ENCODE data around the gene PSMD10.

Gene PSMD10, protein sequence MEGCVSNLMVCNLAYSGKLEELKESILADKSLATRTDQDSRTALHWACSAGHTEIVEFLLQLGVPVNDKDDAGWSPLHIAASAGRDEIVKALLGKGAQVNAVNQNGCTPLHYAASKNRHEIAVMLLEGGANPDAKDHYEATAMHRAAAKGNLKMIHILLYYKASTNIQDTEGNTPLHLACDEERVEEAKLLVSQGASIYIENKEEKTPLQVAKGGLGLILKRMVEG

DNA sequence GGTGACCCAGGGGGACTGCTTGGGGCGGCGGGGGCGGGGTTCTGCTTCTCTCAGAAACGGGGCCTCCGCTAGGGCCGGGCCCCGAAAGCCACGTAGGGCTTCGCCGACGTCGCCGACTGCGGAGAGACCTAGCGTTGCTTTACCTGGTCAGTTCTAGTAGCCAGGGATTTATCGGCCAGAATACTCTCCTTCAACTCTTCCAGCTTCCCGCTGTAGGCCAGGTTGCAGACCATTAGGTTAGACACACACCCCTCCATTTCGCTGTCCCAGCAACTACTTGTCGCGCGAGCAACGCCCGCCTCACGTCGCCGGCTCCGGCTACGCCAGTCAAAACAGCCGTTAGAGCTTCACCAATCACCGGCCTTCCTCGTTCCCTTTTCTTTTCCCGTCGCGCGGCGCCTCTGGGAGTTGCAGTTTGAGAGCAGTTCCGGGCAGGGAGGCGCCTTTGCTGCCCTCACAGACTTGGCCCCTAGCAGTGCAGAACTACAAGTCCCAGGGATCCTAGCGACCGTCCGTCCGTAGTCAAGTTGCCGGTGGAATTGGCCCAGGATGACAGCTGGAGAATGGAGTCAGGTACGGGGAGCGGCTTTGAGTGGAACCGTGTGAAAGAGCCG, at the start of gene PSMD10, which contains the start of gene ATG4A:
Gene PSMD10 (minus strand): TSS at position 279 of the 614 bp plus-strand sequence. CDS start 22 bp downstream, at position 257.
Gene ATG4A (plus strand): TSS at position 515 of the 614 bp plus-strand sequence. CDS start 49 bp downstream, at position 564.
- DNase-seq = peak; percentile 87

- peak; percentile 0 for DNase-seq
Observed at GRCh38 chrX:108138814-108139702, 47.7 kb upstream of the PSMD10 start.

DNA sequence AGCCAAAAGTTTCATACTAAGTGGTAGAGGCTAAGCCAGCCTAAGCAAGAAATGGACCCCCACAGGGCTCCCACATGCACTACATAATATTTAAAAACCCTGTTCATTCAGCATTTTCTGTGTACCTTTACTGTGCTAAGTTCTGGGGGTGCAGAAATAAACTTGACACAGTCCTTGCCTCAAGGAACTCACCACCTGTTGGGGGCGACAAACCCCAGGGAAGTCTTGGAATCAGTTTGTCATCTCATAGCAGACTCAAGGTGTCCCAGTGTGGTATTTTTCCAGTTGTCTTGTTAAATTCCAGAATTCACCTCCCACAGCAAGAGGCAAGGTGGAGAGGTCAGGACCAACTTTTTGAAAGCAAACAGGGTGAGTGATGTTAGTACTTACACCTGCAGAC, 43.4 kb upstream of the PSMD10 start:
- DNase-seq = no peak

GRCh38 chrX:108132876-108133275, 41.5 kb upstream of the PSMD10 start:
- DNase-seq = no peak

GRCh38 chrX:108132034-108132433, 40.7 kb upstream of the PSMD10 start:
- DNase-seq = no peak

- DNase-seq = no peak
Observed at GRCh38 chrX:108131471-108131870, 40.1 kb upstream of the PSMD10 start.

- no peak for DNase-seq
Observed at GRCh38 chrX:108130889-108131288, 39.5 kb upstream of the PSMD10 start.

- DNase-seq = no peak
Observed at GRCh38 chrX:108127152-108127551, 35.8 kb upstream of the PSMD10 start.

GRCh38 chrX:108126661-108127060, 35.3 kb upstream of the PSMD10 start:
- no peak for DNase-seq

DNA sequence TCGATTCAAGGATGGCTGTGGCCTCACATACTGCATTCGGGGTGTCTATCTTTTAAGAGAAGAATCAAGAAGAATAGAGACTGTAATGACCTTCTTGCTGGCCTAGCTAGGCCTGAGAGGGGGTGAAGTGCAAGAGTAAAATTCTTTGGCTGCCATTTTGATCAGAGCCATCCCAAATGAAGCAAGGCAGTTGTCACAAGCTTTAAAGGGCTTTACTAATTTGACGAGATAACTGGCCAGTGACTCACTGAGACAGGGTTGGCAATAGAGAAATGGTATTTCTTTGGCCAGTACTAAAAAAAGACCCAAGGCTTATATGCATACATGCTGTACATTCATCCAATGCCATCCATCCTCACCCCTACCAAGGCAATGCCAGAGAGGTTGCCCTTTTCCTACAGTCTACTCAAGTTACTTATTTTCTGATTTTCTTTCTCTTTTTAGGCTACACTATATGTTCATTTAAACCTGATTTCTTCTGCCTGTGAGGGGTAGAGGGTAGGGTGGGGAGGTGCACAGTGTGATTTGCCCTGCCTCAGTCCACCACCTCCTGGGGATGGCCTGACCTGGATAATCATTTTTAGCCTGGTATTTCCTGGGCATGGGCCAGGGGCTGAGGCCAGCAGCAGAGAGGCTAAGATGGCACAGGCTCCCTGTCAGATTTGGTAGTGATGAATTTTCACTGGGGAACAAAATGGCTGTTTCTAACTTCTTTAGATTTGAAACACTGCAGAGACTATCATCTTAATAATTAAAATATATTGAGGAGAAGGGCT, 32.4 kb upstream of the PSMD10 start:
- no peak for DNase-seq

DNA sequence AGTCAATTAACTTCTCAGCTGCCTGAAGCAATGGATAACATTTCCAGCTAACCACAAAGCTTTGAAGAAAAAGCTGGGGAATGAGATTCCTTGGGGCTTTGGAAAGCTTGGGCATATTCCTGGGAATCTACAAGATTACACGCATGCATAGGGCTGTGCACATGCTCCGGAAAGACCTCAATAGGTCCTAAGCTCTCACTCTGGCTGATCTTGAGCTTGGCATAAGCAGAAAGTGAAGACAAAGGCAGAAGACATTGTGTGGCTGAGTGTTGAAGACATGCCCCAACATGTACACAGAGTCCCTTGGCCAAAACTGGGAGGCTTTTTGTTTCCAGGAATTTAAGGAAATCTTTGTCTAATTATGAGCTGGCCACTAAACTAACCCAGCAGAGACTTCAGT, 31.4 kb upstream of the PSMD10 start:
- no peak for DNase-seq

DNA sequence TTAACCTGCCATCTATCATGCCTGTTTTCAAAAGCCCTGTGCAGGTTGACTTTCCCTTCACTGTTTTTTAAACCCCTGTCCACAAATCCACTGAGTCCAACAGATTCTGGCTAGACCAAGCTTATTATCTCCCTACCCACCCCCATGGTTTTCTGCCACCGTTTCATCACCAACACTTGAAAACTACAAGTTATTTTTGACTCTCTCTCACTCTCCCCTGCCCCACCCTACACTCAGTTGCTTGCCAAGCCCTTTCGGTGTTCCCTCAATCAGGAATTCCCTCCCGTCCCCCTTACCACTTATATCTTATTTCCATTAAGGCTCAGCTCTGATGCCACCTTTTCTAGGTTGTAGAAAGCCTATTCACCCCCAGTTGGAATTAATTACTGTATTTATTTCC, 29.9 kb upstream of the PSMD10 start:
- DNase-seq = no peak

GRCh38 chrX:108117988-108118387, 26.6 kb upstream of the PSMD10 start:
- DNase-seq = no peak

- DNase-seq = no peak
Observed at GRCh38 chrX:108114541-108114940, 23.2 kb upstream of the PSMD10 start.

- DNase-seq = no peak
Observed at GRCh38 chrX:108105473-108105872, 14.1 kb upstream of the PSMD10 start.

GRCh38 chrX:108097380-108097779, 6.0 kb upstream of the PSMD10 start:
- no peak for DNase-seq

- DNase-seq = peak; percentile 53
Observed at GRCh38 chrX:108091878-108092291, 543 bp upstream of the PSMD10 start.

DNA sequence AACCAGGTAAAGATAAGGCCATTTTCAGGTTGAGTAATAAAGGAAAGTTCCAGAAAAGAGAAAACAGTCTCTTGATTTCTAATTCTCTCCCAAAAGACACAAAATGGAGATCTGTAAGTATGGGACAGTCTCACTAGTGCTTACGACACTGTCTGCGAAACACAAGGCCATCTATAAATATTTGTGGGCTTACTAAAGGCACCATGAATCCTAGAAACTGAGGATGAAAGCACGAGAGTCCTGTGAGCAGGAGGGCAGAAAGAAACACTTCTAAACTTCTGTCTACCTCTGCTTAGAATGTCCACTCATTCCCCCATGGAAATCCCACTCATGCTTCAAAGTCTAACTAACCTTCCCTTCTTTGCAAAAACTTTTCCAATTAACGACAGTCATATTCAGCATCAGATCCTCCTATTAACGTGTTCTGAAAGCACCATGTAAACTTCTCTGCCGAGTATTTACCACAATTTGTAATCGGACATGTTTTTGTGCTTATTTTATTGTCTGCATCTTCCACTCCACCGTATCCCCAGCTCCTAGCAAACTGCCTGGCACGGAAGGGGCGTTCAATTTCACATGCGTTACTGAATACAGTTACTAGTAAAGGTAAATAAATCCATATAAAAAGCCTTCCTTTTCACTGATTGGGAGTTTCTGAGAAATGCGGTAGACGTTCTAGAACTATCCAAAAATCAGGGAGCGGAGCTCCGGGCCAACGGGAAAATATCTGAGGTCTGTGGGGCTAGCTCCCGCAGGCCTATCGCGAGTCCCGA, 665 bp downstream of the PSMD10 start:
- peak; percentile 39 for DNase-seq

GRCh38 chrX:108088511-108088910, 2.8 kb downstream of the PSMD10 start:
- DNase-seq = no peak

- DNase-seq = no peak
Observed at GRCh38 chrX:108087792-108088191, 3.5 kb downstream of the PSMD10 start.

DNA sequence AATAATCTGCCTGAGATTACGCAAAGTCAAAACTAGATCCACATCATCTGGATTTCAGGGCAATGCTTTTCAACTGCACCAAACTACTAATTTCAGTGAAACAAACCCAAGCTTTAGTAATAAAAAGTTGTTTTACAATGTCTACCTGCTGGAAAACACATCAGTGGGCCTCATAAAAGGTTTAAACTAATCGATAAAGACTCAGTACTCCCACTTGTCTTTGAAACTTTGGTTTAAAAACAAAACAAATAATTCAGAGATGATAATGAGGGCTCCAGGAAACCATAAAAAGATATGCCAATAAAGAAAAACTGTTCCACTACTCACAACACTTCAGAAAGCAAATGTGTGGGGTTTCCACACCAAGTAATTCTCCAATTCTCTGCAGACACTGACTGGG, 10.2 kb downstream of the PSMD10 start:
- DNase-seq = no peak

DNA sequence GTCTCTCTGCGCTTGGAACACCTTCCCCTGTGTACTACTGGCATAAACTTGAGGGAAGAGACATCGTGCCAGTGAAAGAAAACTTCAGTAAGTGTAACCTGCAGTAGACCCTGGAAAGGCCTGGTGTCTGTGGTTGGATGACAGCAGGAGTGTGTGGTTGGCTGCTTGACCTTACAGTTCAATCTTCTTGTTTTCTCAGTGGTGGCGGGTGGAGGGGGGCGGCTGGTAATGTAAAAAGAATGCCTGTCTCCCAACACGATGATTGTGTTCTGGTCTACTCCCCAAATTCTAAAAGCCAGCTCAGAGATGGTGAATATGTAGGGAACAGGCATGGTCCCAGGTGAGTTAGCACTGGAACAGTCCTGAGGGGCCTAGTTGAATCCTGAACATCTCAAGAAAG, 18.6 kb downstream of the PSMD10 start:
- no peak for DNase-seq

Measured in NCI-H510A treated with DMSO at 0.1 percent for 48 hours (cell line).